Retina (tissue), 1 donor: ENCODE results near the gene NPC1L1.
A peak's percentile ranks its signal among the peaks of the same experiment; 100 is the strongest.
"Not testable (repeated sequence)": the region's sequence is repeated elsewhere in the genome, so short reads cannot be mapped to it uniquely, and the experiment has no call there.

Source experiments
- DNase-seq: peaks from one replicate; pipeline ENCODE4 v3.0.0-alpha.2; 2016

The NPC1L1 gene

GRCh38 chr7:44565795-44566559 is 24.8 kb upstream of the NPC1L1 start:
- DNase-seq: no peak

GRCh38 chr7:44565097-44565794 is 24.1 kb upstream of the NPC1L1 start:
- DNase-seq: peak; percentile 69

GRCh38 chr7:44564606-44565005 is 23.5 kb upstream of the NPC1L1 start:
- no peak for DNase-seq

- no peak for DNase-seq
Measured at GRCh38 chr7:44563171-44563679, 22.1 kb upstream of the NPC1L1 start.

- DNase-seq: not testable (repeated sequence)
Measured at GRCh38 chr7:44562622-44562962, 21.5 kb upstream of the NPC1L1 start.

- DNase-seq: no peak
Measured at GRCh38 chr7:44561962-44562621, 21.0 kb upstream of the NPC1L1 start.

- DNase-seq: no peak
Measured at GRCh38 chr7:44561481-44561880, 20.4 kb upstream of the NPC1L1 start.

- DNase-seq: no peak
Measured at GRCh38 chr7:44559485-44559884, 18.4 kb upstream of the NPC1L1 start.

GRCh38 chr7:44557485-44557884 is 16.4 kb upstream of the NPC1L1 start:
- DNase-seq: no peak

- DNase-seq: no peak
Measured at GRCh38 chr7:44555350-44555749, 14.2 kb upstream of the NPC1L1 start.

- not testable (repeated sequence) for DNase-seq
Measured at GRCh38 chr7:44552473-44553005, 11.4 kb upstream of the NPC1L1 start.

- DNase-seq: no peak
Measured at GRCh38 chr7:44549457-44549856, 8.3 kb upstream of the NPC1L1 start.

- DNase-seq: no peak
Measured at GRCh38 chr7:44548893-44549292, 7.8 kb upstream of the NPC1L1 start.

GRCh38 chr7:44547536-44548231 is 6.6 kb upstream of the NPC1L1 start:
- no peak for DNase-seq

- DNase-seq: no peak
Measured at GRCh38 chr7:44541876-44542610, 913 bp upstream of the NPC1L1 start.

- no peak for DNase-seq
Measured at GRCh38 chr7:44540592-44541027, 520 bp downstream of the NPC1L1 start.

GRCh38 chr7:44539669-44540506 is 1.2 kb downstream of the NPC1L1 start:
- DNase-seq: no peak

GRCh38 chr7:44538798-44539668 is 2.1 kb downstream of the NPC1L1 start:
- DNase-seq: no peak

GRCh38 chr7:44538093-44538797 is 2.9 kb downstream of the NPC1L1 start:
- DNase-seq: no peak
